A673 (cell line): ENCODE measurements around the gene ADCY5.

ENCODE experiments used
- CTCF ChIP-seq: fragments of 300-800, 200-600 bp; sonication (generic); conservative IDR thresholded peaks from 2 replicates; pipeline ENCODE4 v1.5.1; 2017; ENCODE audit warnings: low read depth, mild to moderate bottlenecking, antibody characterized with exemption, low read length, moderate library complexity, mixed read lengths
- EZH2 ChIP-seq: fragments of 200-600 bp; sonication (generic); IDR thresholded peaks from 2 replicates; pipeline ENCODE4 v1.6.1; 2017; ENCODE audit warnings: borderline replicate concordance, low read depth, mild to moderate bottlenecking, mixed read lengths, antibody characterized with exemption, low read length; ENCODE audit not compliant: poor library complexity, severe bottlenecking

GRCh38 chr3:123361071-123361470 is 87.8 kb downstream of the ADCY5 start:
- TF ChIP-seq EZH2 (no peak), CTCF (0 out of 2 replicates have a peak, but pooled peaks have one; percentile 27)
